ENCODE measurements around the gene PTPRN. TPM values are rescaled to one million over a fixed set of nuclear protein-coding genes. Genes with fewer than 3 reads are reported as not detected.

The PTPRN gene
- total and polyA plus RNA-seq, 2 of the 8 experiments (the other 6 are each of a cell fraction or from before 2014, with no cell fraction given) = 5.4 to 8.2 TPM

DNA sequence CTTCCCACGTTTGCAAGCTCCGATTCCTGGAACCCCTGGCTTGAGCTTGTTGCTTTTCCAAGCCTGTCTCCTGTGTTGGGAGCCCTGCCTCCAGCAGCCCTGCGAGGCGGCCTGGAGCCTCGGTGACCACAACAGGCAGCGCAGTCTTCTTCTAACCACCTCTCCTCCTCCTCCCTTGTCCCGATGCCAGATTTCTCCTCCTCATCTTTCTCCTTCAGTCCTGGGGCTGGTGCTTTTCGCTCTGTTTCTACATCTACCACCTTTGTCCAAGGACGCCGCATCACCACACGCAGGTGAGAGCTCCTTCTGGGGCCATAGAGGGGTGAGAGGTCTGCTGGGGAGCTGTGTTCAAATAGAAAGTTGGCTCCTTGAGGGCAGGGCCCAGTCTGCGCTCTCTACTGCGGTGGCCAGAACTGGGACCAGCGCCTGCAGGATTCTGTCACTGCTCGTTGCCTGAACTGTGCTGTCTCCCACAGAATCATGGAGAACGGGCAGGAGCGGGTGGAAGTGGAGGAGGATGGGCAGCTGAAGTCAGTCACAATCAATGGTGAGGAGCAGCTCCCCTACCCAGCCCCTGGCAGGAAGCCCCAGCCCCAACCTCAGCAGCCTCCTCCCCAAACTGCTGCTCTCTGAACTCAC, 26.1 kb downstream of the PTPRN start:
- Histone ChIP-seq H2BK20ac (ENCODE audit: low read length) (no peak overlapping the region), H3K9ac (replicated peaks in 1 of 4; ENCODE audit: extremely low read depth in 1 of 4, low read depth in 3 of 4, low read length in 3 of 4) (no peak overlapping the region), H3K18ac (ENCODE audit: extremely low read depth, low read length) (no peak overlapping the region), H4K5ac (ENCODE audit: insufficient read length, low read depth, low read length) (no peak overlapping the region), H3K56ac (replicated peaks; ENCODE audit: insufficient read length, low read depth, low read length) (no peak overlapping the region), H2BK120ac (replicated peaks; ENCODE audit: low read depth, low read length) (no peak overlapping the region), H3K4me3 (ENCODE audit: extremely low read depth in 1 of 4, insufficient read depth in 2 of 4, low read depth in 3 of 4, low read length in 4 of 4) (no peak overlapping the region), H3K23me2 (ENCODE audit: low read depth, low read length) (peaks cover 8% of the 10 kb centered on the region; the same call in 1 of the 2 replicates), H3K4me2 (ENCODE audit: insufficient read depth in 1 of 2, low read depth in 2 of 2, low read length in 2 of 2) (no peak overlapping the region), H4K8ac (ENCODE audit: extremely low read depth, insufficient read depth, low read length) (no peak overlapping the region), H4K91ac (replicated peaks; ENCODE audit: insufficient read length, low read length) (no peak overlapping the region), H3K14ac (ENCODE audit: insufficient read length) (no peak overlapping the region), H2AK5ac (ENCODE audit: low read depth, low read length) (no peak overlapping the region), H3K9me3 (ENCODE audit: insufficient read depth in 2 of 2, low read depth in 1 of 2, low read length in 1 of 2) (no peaks in the 10 kb centered on the region), H3K79me2 (ENCODE audit: control insufficient read depth in 1 of 2, insufficient read depth in 2 of 2, low read length in 2 of 2) (no peaks in the 10 kb centered on the region), H4K20me1 (replicated peaks in 1 of 2; ENCODE audit: control insufficient read depth in 1 of 2, insufficient read depth in 2 of 2, low read length in 2 of 2) (peaks cover 0 to 1% of the 10 kb centered on the region in 2 experiments), H2BK12ac (ENCODE audit: low read depth, low read length) (no peak overlapping the region), H3K36me3 (ENCODE audit: control insufficient read depth in 2 of 4, insufficient read depth in 4 of 4, low read length in 3 of 4) (peaks cover 0 to 4% (median under 1%) of the 10 kb centered on the region in 4 experiments; a peak in 3 of 8 replicates), H3K4ac (replicated peaks; ENCODE audit: insufficient read length, low read depth, low read length) (no peak overlapping the region), H3K4me1 (replicated peaks in 1 of 4; ENCODE audit: control insufficient read depth in 3 of 4, insufficient read depth in 4 of 4, low read length in 3 of 4) (peaks cover 7 to 25% (median 15%) of the 10 kb centered on the region in 4 experiments), H3K27ac (ENCODE audit: low read depth, low read length) (no peak overlapping the region), H2BK15ac (ENCODE audit: low read length) (no peak overlapping the region), H2AFZ (ENCODE audit: low read length) (no peak overlapping the region), H3K79me1 (ENCODE audit: low read depth, low read length) (no peaks in the 10 kb centered on the region; the same call in 1 of the 2 replicates), H3K23ac (ENCODE audit: insufficient read length) (no peak overlapping the region), H3K27me3 (replicated peaks in 1 of 4; ENCODE audit: control insufficient read depth in 3 of 4, extremely low read depth in 1 of 4, insufficient read depth in 3 of 4, low read length in 3 of 4) (no peaks in the 10 kb centered on the region; a peak in 1 of 7 replicates), H2BK5ac (ENCODE audit: low read depth, low read length) (no peak overlapping the region)
- POLR2A ChIA-PET (ENCODE audit: partially characterized antibody) = interaction anchor here (0.6 to 2.6 kb wide), 4 partner anchors 10 to 53 kb away, joined by 3 to 6 read pairs (median 4); partner anchors contain the start of genes ANKZF1 and ATG9A
- 86% methylated on average over 13 of the region's 17 CpGs; no CpG with 5 or more reads in 1 of the 2 experiments for WGBS, 2 experiments (ENCODE audit: extremely low coverage in 1 of 2, insufficient coverage in 1 of 2, insufficient read length in 1 of 2, insufficient replicate concordance in 2 of 2, low coverage in 1 of 2, low lambda C conversion rate in 2 of 2, missing lambda C conversion rate in 1 of 2)
- FAIRE-seq = no peak
- DNase-seq (ENCODE audit: low read depth in 1 of 2, low spot score in 2 of 2) = no peak
- CTCF ChIA-PET (ENCODE audit: partially characterized antibody) = interaction anchor here (1.0 to 12.1 kb wide), 5 partner anchors 9 to 225 kb away, joined by 3 to 220 read pairs (median 4); partner anchors contain the start of gene NHEJ1
- TF ChIP-seq JUN (IDR thresholded peaks at IDR 0.05; ENCODE audit: low read depth, low read length) (no peak), SP1 (IDR thresholded peaks at IDR 0.05; ENCODE audit: low read depth, low read length) (no peak), PHF8 (conservative IDR thresholded peaks at IDR 0.05; ENCODE audit: low read depth, low read length) (no peak), TAF7 (optimal IDR thresholded peaks at IDR 0.05; ENCODE audit: borderline replicate concordance, low read depth, low read length) (no peak), GTF2F1 (IDR thresholded peaks at IDR 0.05; ENCODE audit: borderline replicate concordance, low read depth, low read length) (no peak)
